HFFc6 (cell line): ENCODE data around the gene SSBP3. TPM values are rescaled to one million over a fixed set of nuclear protein-coding genes. Genes with fewer than 3 reads are reported as not detected.

Experiments
- DNase-seq: peaks from one replicate; pipeline ENCODE4 v3.0.0-alpha.2; 2018
- H3K27ac Mint-ChIP-seq: 2 replicates; pipeline ENCODE4 v1.8.0; 2020; ENCODE audit warnings: mild to moderate bottlenecking, mixed read lengths
- H3K27me3 Mint-ChIP-seq: 2 replicates; pipeline ENCODE4 v1.8.0; 2021; ENCODE audit warnings: mild to moderate bottlenecking, moderate library complexity, mixed read lengths; ENCODE audit not compliant: insufficient read depth
- H3K36me3 Mint-ChIP-seq: 2 replicates; pipeline ENCODE4 v1.8.0; 2021; ENCODE audit warnings: low read depth, mixed read lengths
- H3K4me1 Mint-ChIP-seq: 2 replicates; pipeline ENCODE4 v1.8.0; 2020; ENCODE audit warnings: low read depth, mixed read lengths
- H3K4me3 Mint-ChIP-seq: 2 replicates; pipeline ENCODE4 v1.8.0; 2020; ENCODE audit warnings: mild to moderate bottlenecking, moderate library complexity, mixed read lengths
- H3K9me3 Mint-ChIP-seq: 2 replicates; pipeline ENCODE4 v1.8.0; 2020; ENCODE audit warnings: mild to moderate bottlenecking, mixed read lengths
- total RNA-seq, 6 experiments: library from RNA; stranded (reverse); fragmentation: NEBNext Ultra II Directional; extraction: Animal tissue kit (Norgen Biotek cat#: 25700); gene quantifications; 2 replicates in 1 of 6; 3 replicates in 5 of 6; pipeline ENCODE4 v1.2.3, GENCODE V29; 2021
- TF ChIP-seq, protein P1 (sequence below): fragments of 200-600 bp; sonication (generic); IDR thresholded peaks from 2 replicates; pipeline ENCODE4 v1.5.0; 2021; ENCODE audit warnings: antibody characterized with exemption, mild to moderate bottlenecking

Gene SSBP3
- total RNA-seq, 6 experiments from 2014 or later: 42.3 to 72.2 (median 58.1) TPM

DNA sequence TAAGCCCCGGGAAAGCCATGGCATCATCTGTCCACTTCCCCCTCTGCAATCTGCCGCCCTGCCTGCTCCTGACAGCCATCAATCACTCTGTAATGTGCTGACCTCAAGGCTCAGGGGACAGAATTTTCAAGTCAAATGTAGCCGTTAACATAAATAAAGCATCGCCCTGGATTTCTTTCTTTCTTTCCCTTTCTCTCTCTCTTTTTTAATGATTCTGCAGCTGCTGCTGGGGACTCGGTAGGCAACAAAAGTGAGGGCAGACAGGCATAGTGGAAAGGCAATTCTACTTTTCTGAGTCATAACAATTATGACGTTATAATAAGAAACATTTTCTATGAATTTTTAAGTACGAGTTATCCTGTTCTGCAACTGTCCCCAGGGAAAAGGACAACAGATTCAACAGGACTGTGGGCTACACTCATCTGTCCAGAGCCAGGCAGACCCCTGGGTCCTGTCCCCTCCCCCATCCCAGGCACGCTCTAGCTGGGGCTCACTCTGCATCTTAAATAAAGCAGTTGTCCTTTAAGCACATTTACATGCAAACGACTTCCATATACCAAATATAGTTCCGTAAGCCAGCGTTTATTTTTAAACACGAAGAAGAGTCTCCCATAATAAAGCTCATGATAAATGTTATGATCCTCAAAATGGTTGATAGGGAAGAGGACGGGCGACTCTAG, 78.7 kb downstream of the SSBP3 start:
- H3K27ac Mint-ChIP-seq: peak overlapping the region; percentile 72

GRCh38 chr1:54326543-54327385, 79.4 kb downstream of the SSBP3 start:
- DNase-seq: no peak
- Mint-ChIP-seq H3K27me3 (no peaks in the 10 kb centered on the region; the same call in 1 of the 2 replicates), H3K4me1 (peaks cover 59% of the 10 kb centered on the region), H3K9me3 (no peaks in the 10 kb centered on the region), H3K4me3 (peak overlapping the region; percentile 19; the same call in 1 of the 2 replicates), H3K36me3 (peaks cover 5% of the 10 kb centered on the region; the same call in 1 of the 2 replicates), H3K27ac (peak overlapping the region; percentile 72)
- TF ChIP-seq, protein P1, sequence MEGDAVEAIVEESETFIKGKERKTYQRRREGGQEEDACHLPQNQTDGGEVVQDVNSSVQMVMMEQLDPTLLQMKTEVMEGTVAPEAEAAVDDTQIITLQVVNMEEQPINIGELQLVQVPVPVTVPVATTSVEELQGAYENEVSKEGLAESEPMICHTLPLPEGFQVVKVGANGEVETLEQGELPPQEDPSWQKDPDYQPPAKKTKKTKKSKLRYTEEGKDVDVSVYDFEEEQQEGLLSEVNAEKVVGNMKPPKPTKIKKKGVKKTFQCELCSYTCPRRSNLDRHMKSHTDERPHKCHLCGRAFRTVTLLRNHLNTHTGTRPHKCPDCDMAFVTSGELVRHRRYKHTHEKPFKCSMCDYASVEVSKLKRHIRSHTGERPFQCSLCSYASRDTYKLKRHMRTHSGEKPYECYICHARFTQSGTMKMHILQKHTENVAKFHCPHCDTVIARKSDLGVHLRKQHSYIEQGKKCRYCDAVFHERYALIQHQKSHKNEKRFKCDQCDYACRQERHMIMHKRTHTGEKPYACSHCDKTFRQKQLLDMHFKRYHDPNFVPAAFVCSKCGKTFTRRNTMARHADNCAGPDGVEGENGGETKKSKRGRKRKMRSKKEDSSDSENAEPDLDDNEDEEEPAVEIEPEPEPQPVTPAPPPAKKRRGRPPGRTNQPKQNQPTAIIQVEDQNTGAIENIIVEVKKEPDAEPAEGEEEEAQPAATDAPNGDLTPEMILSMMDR: no peak

More for the DNA sequence above, 78.7 kb downstream of the SSBP3 start:
- no peaks in the 10 kb centered on the region; the same call in 1 of the 2 replicates for H3K27me3 Mint-ChIP-seq
- peaks cover 5% of the 10 kb centered on the region; the same call in 1 of the 2 replicates for H3K36me3 Mint-ChIP-seq
- no peaks in the 10 kb centered on the region for H3K9me3 Mint-ChIP-seq
- H3K4me1 Mint-ChIP-seq: peaks cover 65% of the 10 kb centered on the region
- peak overlapping the region; percentile 21 for H3K4me3 Mint-ChIP-seq
- TF ChIP-seq, protein P1: no peak
- DNase-seq: no peak

DNA sequence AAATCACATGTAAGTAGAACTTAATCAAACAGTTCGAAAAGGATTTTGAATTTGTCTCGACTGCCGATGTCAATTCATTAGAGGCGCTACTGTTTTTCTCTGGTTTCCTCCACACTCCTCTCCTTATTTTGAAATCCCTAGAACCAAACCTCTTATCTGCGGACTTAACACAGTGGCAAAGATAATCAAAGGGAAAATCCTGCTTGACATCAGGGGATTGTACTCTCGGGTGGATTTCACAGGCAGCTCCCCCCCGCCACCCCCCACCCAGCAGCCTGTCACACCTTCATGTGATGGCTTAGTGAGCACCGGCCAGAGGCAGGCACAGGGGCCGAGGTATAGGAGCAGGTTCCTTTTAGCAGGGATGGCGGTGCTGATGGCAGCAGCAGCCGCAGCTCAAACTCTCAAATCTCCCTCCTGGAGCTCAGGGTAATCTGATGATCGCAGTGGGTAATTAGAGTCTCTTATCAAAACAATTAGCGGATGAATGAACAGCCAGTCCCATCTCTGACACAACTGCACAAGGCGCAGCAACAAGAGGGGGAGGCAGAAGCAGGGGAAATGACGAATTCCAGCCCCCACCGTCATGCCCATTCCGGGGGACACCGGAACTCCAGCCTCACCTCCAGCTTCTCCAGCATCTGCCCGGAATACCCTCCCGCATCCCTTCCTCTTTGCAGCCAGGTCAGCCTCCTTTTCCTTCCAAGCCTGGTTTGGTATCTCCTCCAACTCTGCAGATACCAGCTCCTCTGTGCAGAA, 80.3 kb downstream of the SSBP3 start:
- no peak for DNase-seq
- no peaks in the 10 kb centered on the region; the same call in 1 of the 2 replicates for H3K27me3 Mint-ChIP-seq
- no peak overlapping the region for H3K4me3 Mint-ChIP-seq
- H3K4me1 Mint-ChIP-seq: peaks cover 50% of the 10 kb centered on the region
- peaks cover 5% of the 10 kb centered on the region; the same call in 1 of the 2 replicates for H3K36me3 Mint-ChIP-seq
- TF ChIP-seq, protein P1: no peak
- H3K9me3 Mint-ChIP-seq: no peaks in the 10 kb centered on the region
- no peak overlapping the region for H3K27ac Mint-ChIP-seq

- Mint-ChIP-seq H3K4me1 (peaks cover 44% of the 10 kb centered on the region), H3K27ac (no peak overlapping the region; the same call in 1 of the 2 replicates), H3K9me3 (no peaks in the 10 kb centered on the region), H3K4me3 (no peak overlapping the region), H3K36me3 (peaks cover 5% of the 10 kb centered on the region; the same call in 1 of the 2 replicates), H3K27me3 (no peaks in the 10 kb centered on the region; the same call in 1 of the 2 replicates)
- TF ChIP-seq, protein P1: no peak
- no peak for DNase-seq
Observed at GRCh38 chr1:54325284-54325683, 80.9 kb downstream of the SSBP3 start.
